Measurements from ENCODE around the gene NANOS2. TPM values are rescaled to one million over a fixed set of nuclear protein-coding genes. Genes with fewer than 3 reads are reported as not detected.

The NANOS2 gene
- total RNA-seq, 1 donor from 2014 or later: not detected

DNA sequence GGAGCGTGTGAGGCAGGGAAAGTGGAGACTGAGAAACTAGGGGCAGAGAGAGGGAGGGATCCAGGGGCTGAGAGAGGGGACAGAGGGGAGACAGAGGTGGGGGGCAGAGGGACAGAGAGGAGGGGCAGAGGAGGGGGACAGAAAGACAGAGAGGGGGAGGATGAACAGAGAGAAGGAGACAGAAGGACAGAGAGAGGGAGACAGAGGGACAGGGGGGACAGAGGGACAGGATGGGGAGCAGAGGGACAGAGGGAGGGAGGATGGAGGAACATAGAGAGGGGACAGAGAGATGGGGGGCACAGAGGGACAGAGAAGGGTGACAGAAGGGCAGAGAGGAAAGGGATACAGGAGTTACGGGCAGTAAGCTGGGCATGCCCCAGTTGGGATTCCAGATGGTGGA, 14.7 kb upstream of the NANOS2 start:
- intact Hi-C loops (cut with micrococcal nuclease): loop anchor here (5.0 kb wide), 2 partner anchors 68 to 88 kb away; partner anchors contain the start of gene CCDC61

DNA sequence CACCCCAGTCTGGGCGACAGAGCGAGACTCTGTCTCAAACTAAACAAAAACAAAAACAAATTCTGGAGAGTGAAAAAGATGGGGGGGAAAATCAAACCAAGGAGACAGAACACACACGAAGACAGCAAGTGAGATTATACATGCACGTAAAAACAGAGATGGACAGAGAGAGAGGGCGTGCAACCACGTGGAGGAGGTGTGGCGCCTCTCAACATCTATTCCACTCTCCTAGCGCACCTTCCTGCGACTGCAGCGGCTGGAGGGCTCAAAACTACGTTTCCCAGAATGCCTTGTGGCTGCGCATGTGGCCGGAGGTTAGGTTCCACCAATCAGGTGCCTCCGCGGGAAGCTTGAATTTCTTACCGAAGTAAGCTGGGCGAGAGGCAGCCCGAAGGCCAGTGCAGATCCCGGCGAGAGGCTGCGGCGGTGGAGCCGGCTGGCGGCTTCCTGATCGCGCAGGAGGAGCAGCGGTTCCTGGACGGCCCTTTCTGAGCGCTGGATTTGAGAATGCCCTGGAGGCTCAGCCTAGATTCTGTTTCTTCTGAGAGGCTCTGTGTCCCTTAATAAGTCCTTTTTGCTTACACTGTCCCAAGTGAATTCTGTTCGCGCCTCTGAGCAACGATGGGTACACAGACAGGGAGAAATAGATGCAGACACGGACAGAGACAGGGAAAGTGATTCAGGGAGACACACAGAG, 13.1 kb upstream of the NANOS2 start:
- intact Hi-C loops (cut with micrococcal nuclease): loop anchor here (1.0 to 5.0 kb wide), 3 partner anchors 25 to 90 kb away; partner anchors contain the start of genes CCDC61 and MYPOP

DNA sequence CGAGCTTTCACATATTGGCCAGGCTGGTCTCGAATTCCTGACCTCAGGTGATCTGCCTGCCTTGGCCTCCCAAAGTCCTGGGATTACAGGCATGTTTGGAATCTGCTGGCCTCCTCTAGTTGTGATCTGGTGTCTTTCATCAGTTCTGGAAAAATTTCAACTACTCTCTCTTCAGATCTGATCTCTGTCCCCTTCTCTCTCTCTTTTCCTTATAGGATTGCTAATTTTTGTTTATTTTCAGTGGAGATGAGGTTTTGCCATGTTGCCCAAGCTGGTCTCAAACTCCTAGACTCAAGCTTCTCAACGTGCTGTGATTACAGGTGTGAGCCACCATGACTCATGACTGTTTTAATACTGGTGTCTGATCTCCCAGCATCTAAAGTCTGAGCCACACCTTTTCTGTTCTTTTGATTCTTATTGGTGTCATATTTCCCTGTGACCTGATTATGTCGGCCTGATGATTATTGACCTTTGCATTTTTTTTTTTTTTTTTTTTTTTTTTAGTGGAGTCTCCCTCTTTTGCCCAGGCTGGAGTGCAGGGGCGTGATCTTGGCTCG, 10.4 kb upstream of the NANOS2 start:
- intact Hi-C loops (cut with micrococcal nuclease): loop anchor here (5.0 kb wide), 2 partner anchors 72 to 92 kb away; partner anchors contain the start of gene CCDC61

DNA sequence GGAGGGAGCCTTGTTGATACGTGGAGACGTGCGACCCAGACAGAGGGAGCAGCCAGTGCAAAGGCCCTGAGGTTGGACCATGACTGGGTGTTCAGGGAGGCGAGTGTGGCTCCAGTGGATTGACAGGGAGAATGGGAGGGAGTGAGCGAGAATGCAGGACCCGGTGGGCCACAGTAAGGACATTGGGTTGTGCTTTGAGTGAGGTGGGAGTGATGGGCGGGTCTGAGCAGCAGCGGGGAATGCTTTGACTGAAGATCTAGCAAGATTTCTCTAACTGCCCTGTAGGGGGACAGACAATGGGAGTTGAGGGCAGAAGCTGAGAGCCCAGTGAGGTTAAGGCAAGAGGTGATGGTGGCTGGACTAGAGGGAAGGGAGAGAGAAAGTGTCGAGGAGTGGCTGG, 7.7 kb upstream of the NANOS2 start:
- intact Hi-C loops (cut with micrococcal nuclease): no loop called here

DNA sequence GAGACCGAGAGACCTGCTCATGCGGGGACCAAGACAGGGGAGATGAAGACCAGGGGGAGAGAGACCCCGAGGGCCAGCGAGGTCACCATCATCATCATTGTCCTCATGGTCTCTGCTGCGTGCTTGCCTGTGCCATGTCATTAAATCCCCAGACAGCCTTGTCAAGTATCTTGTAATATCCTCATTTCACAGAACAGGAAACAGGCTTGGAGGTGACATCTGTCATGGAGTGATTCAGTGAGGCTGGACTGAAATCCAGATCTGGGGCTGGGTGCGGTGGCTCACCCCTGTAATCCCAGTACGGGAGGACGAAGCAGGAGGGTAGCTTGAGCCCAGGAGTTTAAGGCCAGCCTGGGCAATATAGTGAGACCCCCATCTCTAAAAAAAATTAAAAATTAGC, 5.9 kb upstream of the NANOS2 start:
- intact Hi-C loops (cut with micrococcal nuclease): no loop called here

DNA sequence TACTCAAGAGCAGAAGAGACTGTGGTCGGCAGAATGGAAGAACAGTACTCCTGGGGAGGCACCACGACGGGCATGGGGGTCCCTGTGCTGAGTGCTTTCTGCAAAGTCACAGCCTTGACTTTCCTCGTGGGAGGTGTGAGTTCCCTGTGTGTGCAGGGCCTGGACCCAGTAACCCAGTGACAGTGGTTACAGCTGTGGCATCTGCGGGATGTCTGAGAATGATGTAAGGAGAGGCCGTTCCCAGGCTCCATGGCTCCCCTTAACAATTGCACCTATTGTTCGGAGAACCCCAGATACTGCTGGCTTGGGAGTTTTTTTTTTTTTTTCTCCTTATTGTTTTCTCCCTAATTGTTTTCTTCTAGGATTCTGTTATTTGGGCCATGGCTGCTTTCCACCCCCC, 5.1 kb upstream of the NANOS2 start:
- intact Hi-C loops (cut with micrococcal nuclease): no loop called here

DNA sequence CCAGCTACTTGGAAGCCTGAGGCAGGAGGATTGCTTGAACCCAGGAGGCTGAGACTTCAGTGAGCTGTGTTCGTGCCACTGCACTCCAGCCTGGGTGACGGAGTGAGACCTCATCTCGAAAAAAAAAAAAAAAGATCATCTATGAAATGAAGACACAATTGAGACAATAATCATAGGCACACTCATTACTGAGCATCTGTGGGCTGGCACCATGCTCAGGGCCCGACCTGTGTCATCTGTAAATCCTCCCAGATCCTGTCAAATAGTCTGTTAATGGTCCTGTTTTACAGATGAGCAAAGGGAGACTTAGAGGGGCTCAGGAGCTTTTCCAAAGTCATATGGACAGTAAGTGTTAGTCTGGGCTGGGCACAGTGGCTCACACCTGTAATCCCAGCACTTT, 4.1 kb upstream of the NANOS2 start:
- intact Hi-C loops (cut with micrococcal nuclease): no loop called here

DNA sequence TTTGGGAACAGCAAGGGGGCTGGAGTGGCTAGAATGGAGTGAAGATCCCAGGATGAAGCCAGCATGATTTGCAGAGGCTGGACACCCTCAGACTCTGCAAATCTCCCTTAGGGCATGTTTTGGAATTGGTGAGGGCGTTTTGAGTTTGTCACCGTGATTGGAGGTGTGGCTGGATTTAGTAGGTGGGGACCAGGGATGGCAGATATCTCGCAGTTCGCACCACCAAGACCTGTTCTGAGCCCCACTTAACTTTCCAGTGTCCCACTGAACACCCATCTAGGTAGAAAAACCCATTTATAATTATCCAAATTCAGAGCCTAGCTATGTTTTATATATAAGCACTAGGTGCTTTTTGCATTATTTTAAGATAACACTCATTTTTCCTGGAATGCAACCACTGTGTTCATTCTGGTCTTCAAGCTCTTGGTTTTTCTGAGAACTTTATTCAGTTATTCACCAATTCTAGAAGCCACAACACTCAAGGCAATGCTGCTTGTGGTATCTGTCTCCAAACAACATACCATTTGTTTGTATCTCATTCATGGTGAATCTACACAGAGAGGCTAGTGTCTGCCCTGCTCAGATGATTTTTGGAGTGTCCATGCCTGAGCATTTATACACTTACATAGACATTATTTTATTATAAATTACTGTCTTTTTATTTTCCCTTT, 3.0 kb upstream of the NANOS2 start:
- intact Hi-C loops (cut with micrococcal nuclease): no loop called here

DNA sequence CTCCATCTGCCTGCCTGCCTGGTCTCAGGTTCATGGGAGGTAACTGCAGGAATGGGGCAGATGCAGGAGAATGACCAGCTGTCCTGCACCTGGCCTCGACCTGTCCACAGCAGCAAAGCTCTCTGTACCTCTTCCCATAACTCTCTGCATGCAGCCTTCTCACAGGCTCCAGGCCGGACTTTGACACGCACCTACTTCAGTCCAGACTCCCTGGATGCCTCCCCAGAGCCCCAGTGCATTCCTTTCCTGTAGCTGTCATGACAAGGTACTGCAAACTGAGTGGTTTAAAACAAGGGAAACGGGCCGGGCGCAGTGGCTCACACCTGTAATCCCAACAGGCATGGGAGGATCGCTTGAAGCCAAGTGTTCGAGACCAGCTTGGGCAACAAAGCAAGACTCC, 3.3 kb downstream of the NANOS2 start:
- intact Hi-C loops (cut with micrococcal nuclease): no loop called here

DNA sequence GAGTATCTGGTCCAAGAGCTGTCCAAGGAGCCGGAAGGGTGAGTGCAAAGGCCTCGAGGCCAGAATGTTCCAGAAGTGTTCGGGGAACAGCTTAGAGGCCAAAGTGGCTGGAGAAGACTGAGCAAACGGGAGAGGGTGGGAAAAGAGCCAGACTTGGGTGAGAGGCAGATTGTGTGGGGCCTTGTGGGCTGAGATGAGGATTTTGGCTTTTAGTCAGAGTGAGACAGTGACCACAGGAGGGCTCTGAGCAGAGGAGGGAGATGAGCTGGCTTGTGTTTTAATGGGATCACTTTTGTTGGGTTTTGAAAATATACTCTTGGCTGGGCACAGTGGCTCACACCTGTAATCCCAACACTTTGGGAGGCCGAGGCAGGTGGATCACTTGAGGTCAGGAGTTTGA, 5.6 kb downstream of the NANOS2 start:
- intact Hi-C loops (cut with micrococcal nuclease): no loop called here

DNA sequence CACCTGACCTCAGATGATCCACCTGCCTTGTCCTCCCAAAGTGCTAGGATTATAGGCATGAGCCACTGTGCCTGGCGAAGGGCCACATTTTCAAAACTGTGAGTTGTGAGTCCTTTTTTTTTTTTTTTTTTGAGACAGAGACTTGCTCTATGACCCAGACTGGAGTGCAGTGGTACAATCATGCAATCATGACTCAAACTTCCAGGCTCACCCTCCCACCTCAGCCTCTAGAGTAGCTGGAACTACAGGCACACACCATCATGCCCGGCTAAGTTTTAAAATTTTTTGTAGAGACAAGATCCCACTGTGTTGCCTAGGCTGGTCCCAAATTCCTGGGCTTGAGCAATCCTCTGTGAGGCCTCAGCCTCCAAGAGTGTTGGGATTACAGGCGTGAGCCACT, 8.4 kb downstream of the NANOS2 start:
- intact Hi-C loops (cut with micrococcal nuclease): no loop called here

DNA sequence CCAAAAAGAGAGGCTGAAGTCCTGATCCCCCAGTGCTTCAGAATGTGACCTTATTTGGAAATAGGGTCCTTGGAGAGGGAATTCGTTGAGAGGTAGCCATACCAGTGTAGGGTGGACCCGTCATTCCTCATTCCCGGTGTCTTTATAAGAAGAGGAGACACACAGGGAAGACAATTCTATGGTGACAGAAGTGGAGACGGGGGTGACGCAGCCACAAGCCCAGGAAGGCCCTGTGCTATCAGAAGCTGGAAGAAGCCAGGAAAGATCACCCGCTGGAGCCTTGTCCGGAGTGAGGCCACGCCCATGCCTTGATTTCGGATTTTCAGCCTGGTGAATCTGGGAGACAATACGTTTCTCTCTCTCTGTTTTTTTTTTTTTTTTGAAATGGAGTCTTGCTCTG, 9.6 kb downstream of the NANOS2 start:
- intact Hi-C loops (cut with micrococcal nuclease): no loop called here

DNA sequence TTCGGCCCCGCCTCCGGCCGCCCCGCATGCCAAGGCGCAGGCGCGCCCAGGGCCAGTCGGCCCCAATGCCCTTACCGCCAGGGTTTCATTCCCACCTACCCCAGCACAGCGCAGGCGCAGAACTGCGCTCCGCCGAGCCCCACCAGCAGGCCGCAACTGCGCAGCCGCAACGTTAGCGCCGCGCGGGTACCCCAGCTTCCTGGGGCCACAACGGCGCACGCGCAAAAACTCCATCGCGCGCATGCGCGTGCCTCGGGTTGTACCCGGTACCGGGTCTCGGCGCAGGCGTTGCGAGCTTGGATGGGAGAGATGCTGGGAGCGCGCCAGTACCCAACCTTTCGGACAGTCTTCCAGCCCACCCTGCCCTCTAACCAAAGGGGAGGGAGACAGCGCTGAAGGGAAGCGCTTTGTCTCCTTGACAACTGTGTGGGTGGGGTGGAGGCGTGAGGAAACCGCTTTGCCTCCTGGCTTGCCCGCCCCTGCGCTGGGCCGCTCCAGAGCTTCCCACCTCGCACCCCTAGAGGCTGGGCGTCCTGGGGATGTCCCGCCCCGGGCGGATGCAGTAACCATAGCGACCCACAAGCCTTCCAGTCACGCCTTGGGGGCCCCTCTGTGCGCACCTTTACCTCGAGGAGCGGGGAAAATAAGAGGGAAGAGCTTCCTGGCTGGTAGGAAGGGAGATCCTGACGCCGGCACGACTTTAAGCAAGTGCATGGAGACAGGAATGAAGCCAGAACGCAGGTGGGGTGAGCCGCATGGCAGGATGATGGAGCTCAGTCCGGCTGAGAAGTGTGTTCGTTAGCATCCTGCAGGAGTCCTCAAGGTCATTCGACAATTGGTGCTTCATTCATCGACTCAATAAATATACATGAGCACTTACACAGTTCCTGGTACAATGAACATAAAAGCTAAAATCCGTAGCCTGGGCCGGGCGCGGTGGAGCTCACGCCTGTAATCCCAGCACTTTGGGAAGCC, 11.6 kb downstream of the NANOS2 start:
- intact Hi-C loops (cut with micrococcal nuclease): loop anchor here (1.0 to 5.0 kb wide), 5 partner anchors 17 to 726 kb away; partner anchors contain the start of genes BLOC1S3, CCDC61, IRF2BP1 and SYMPK

DNA sequence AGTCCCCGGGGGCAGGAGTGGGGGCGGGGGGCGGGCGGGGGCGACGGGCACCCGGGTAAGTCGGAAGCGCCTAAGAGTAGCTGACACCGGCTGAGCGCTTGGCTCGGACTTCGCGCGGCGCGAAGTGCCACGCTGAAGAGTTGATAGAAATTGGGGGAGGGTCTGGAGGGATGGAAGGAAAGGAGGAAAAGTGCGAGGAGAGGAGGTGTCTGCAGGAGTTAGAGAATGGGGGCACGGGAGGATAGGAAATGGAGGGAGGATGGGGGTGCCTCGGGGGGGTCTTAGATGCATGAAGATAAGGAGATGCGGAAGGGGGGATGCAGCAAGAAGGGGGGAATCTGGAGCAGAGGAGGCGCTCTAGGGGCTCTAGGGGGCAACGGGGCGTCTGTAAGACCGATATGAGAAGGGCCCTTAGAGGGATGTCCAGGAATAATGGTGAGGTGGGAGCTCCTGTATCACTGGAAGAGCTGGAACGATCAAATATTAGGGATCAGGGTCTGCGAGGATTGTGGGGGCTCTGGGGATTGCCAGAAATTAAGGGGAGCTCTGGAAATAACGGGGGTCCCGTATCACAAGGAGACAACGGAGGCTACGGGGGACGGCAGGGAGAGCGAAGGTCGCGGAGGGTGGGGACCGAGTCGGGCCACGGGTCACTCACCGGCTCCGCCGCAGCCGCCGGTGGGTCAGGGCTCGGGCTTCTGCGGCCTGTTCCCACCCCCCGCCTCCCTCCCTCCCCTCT, 12.5 kb downstream of the NANOS2 start, which contains the start of gene MYPOP:
Gene MYPOP, minus strand, starts transcription at position 702 of the 739 bp plus-strand sequence. CDS start 840 bp downstream, outside the sequence.
- intact Hi-C loops (cut with micrococcal nuclease): loop anchor here (1.0 to 5.0 kb wide), 4 partner anchors 16 to 725 kb away; partner anchors contain the start of genes BLOC1S3, IRF2BP1, SYMPK and TRAPPC6A

DNA sequence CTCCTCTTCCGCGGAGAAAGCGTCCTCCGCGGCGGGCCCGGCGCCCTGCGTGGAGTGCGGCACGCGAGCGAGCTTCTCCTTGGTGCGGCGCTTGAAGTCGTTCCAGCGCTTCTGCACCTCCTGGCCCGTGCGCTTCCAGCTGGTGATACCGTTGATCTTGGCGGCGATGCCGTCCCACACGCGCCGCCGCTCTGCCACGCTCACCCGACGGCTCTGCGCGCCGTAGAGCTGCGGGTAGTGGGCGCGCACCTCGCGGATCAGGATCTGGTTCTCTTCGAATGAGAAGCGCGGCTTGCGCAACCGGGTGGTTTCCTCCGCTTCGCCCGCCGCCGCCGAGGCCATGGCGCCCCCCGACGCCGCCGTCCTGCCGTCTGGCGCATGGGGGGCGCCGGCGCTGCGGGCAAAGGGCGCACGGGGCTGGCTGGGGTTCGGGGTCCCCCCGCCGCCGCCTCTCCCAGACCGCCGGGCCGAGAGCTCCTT, 13.1 kb downstream of the NANOS2 start:
- intact Hi-C loops (cut with micrococcal nuclease): loop anchor here (5.0 kb wide), 1 partner anchor 724 kb away; the partner anchor contains the start of genes BLOC1S3 and TRAPPC6A

DNA sequence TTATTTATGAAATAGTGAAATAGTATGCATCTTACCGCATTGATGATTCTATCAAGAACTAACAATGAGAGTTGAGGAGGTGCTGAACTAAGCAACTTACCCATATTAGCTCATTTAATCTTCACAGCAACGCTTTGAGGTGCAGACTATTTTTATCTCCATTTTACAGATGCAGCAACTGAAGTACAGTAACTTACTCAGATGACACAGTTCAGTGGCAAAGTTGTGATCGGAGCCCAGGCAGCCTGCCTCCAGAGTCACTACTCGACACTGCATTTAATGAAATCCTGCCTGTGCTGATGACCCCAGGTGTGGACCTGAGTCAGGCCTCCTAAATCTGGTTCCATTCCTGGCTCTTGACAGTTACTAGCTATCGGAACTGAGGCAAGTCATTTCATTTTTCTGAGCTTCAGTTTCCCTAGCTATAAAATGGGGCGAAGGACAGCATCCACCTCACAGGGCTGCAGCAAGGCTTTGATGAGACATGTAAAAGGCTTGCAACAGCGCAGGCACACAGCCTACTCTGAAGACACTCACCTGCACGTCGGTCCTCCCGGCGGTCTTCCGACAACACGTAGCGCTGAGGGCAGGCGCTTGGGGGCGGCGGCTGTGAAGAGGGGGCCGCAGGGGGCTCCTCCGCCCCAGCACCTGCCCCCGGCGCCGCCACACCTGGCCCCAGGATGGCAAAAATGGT, 13.7 kb downstream of the NANOS2 start:
- intact Hi-C loops (cut with micrococcal nuclease): loop anchor here (5.0 kb wide), 1 partner anchor 724 kb away; the partner anchor contains the start of genes BLOC1S3 and TRAPPC6A

DNA sequence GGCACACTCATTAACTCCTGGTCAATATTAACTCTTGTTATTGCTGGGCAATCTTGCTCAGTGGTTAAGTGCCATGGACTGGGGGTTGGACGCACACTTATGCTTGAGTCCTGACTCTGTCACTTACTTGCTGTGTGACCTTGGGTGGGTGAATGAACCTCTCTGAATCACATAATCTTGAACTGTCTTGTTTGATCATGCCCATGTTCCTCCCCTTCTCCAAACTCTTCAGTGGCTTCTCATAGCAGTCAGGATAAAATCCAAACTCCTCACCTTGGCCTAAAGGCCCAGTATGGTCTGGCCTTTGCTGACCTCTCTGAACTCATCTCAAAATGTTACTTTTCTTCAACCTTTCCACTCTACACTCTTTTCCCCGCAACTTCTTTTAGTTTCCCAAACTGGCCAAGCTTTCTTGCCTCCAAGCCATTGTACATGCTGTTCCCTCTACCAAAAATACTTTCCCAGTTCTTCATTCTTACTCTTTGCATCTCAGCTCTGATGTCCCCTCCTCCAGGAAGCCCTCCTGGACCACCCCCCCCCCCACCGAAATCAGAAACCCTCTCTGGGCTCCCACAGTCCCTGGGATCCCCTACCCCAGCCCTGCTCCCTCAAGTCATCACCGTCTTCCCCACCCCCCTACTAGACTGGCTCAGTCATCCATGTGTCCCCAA, 14.5 kb downstream of the NANOS2 start:
- intact Hi-C loops (cut with micrococcal nuclease): loop anchor here (5.0 kb wide), 1 partner anchor 723 kb away; the partner anchor contains the start of genes BLOC1S3 and TRAPPC6A

DNA sequence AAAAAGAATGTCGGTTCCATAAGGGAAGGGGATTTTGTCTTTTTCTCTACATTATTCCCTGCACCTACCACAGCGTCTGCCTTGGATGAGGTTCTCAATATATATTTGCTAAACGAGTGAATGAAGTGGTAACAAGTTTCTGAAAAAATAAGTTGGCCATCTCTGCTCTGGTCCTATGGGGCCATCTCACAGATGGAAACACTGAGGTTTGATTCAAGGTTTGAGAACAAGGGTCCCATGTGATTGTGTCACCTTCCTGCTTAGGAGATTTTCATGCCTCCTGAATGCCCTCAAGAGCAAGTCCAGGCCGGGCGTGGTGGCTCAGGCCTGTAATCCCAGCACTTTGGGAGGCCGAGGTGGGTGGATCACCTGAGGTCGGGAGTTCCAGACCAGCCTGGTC, 15.3 kb downstream of the NANOS2 start:
- intact Hi-C loops (cut with micrococcal nuclease): no loop called here
